ENCODE measurements around the gene CNTN4.

DNA sequence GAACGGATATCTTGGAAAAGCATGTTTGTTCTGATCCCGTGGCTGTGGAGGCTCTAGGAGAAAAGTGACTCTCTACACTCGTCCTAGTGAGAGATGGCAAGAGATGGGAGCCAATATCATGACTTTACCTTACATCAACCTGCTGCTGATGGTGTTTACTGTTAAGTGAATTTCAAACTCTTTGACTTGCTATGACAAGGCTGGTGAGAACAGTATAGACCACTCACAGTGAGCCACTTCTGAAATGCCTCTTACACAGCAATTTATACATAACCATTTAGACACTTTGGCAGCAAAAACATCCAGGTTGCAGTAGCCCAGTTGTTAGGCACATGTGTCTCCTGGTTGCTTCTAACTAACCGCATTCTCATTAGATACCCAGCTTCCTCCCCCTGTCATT is 968.2 kb downstream of the CNTN4 start:
- TF ChIP-seq, protein P1, sequence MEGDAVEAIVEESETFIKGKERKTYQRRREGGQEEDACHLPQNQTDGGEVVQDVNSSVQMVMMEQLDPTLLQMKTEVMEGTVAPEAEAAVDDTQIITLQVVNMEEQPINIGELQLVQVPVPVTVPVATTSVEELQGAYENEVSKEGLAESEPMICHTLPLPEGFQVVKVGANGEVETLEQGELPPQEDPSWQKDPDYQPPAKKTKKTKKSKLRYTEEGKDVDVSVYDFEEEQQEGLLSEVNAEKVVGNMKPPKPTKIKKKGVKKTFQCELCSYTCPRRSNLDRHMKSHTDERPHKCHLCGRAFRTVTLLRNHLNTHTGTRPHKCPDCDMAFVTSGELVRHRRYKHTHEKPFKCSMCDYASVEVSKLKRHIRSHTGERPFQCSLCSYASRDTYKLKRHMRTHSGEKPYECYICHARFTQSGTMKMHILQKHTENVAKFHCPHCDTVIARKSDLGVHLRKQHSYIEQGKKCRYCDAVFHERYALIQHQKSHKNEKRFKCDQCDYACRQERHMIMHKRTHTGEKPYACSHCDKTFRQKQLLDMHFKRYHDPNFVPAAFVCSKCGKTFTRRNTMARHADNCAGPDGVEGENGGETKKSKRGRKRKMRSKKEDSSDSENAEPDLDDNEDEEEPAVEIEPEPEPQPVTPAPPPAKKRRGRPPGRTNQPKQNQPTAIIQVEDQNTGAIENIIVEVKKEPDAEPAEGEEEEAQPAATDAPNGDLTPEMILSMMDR (IDR thresholded peaks at IDR 0.05; ENCODE audit: low read length) = no peak
- TF ChIP-seq EZH2 (IDR thresholded peaks at IDR 0.05; ENCODE audit: borderline replicate concordance, low read length) = no peak
